GM12872 (cell line): ENCODE results near the gene SMC1A.

Experiments used
- CTCF ChIP-seq: IDR thresholded peaks from 3 replicates; pipeline ENCODE4 v1.5.1; 2011; ENCODE audit warnings: low read depth, mild to moderate bottlenecking, low read length, moderate library complexity; ENCODE audit not compliant: insufficient read depth

Gene SMC1A

GRCh38 chrX:53435997-53436396 lies 13.5 kb upstream of the SMC1A start:
- TF ChIP-seq CTCF = peak; percentile 78

GRCh38 chrX:53433651-53434639 lies 11.5 kb upstream of the SMC1A start, which contains the start of gene HSD17B10:
Gene HSD17B10, minus strand, starts transcription at chrX:53434370. Its CDS starts 25 bp downstream, at chrX:53434345.
- TF ChIP-seq CTCF = no peak

GRCh38 chrX:53430231-53430630 lies 7.8 kb upstream of the SMC1A start:
- no peak for TF ChIP-seq CTCF

- no peak for TF ChIP-seq CTCF
These were observed 7.3 kb upstream of the SMC1A start for GRCh38 chrX:53429755-53430154.

- no peak for TF ChIP-seq CTCF
These were observed 430 bp upstream of the SMC1A start, which contains the start of gene RIBC1 for GRCh38 chrX:53422861-53423306. Gene RIBC1, plus strand, starts transcription at chrX:53422873. Its CDS starts 3,404 bp downstream, at chrX:53426277.

- TF ChIP-seq CTCF = no peak
These were observed 725 bp downstream of the SMC1A start for GRCh38 chrX:53421772-53422085.

GRCh38 chrX:53421125-53421524 lies 1.3 kb downstream of the SMC1A start:
- TF ChIP-seq CTCF = no peak
